Neutrophil (primary cell): ENCODE data around the gene TSPAN18.

Experiments used
- H3K27ac ChIP-seq: fragments of 200-600 bp; sonication (generic); 2 replicates; pipeline ENCODE4 v1.5.1; 2016; ENCODE audit warnings: mild to moderate bottlenecking, moderate library complexity
- H3K27me3 ChIP-seq: fragments of 200-600 bp; sonication (generic); 2 replicates; pipeline ENCODE4 v1.6.0; 2016; ENCODE audit warnings: mild to moderate bottlenecking
- H3K36me3 ChIP-seq: fragments of 200-600 bp; sonication (generic); 2 replicates; pipeline ENCODE4 v1.5.1; 2017
- H3K4me1 ChIP-seq, 2 experiments: fragments of 200-600 bp in 1 of 2; sonication (generic) in 1 of 2; 1 replicate in 1 of 2; 2 replicates in 1 of 2; pipeline versions ENCODE4 v1.5.1 to v1.6.1; 2013 to 2016; ENCODE audit warnings: low read depth in 1 of 2, low read length in 1 of 2, mild to moderate bottlenecking in 1 of 2, moderate library complexity in 1 of 2; ENCODE audit not compliant: control insufficient read depth in 1 of 2, insufficient read depth in 1 of 2
- H3K4me3 ChIP-seq, 2 experiments: fragments of 200-600 bp in 1 of 2; sonication (generic) in 1 of 2; 1 replicate in 1 of 2; 2 replicates in 1 of 2; pipeline ENCODE4 v1.5.1; 2013 to 2016; ENCODE audit warnings: low read depth in 1 of 2, low read length in 1 of 2, mild to moderate bottlenecking in 1 of 2, moderate library complexity in 1 of 2
- H3K9me3 ChIP-seq: fragments of 200-600 bp; sonication (generic); 2 replicates; pipeline ENCODE4 v1.5.1; 2016
- CTCF ChIP-seq: fragments of 200-600 bp; sonication (generic); IDR thresholded peaks from 2 replicates; pipeline ENCODE4 v1.5.1; 2016; ENCODE audit warnings: antibody characterized with exemption

TSPAN18 gene

GRCh38 chr11:44766112-44766971, 39.6 kb downstream of the TSPAN18 start:
- Histone ChIP-seq H3K27ac (no peak overlapping the region), H3K4me1 (no peaks in the 10 kb centered on the region), H3K9me3 (no peaks in the 10 kb centered on the region), H3K27me3 (no peaks in the 10 kb centered on the region), H3K4me3 (no peak overlapping the region), H3K36me3 (no peaks in the 10 kb centered on the region)
- no peak for TF ChIP-seq CTCF

- H3K27me3 ChIP-seq: no peaks in the 10 kb centered on the region
- TF ChIP-seq CTCF: no peak
- H3K36me3 ChIP-seq: no peaks in the 10 kb centered on the region
- H3K27ac ChIP-seq: no peak overlapping the region
- H3K9me3 ChIP-seq: no peaks in the 10 kb centered on the region
- H3K4me3 ChIP-seq: no peak overlapping the region
- no peaks in the 10 kb centered on the region for H3K4me1 ChIP-seq
Measured at GRCh38 chr11:44766972-44767278, 40.2 kb downstream of the TSPAN18 start.

GRCh38 chr11:44767421-44767820, 40.7 kb downstream of the TSPAN18 start:
- no peaks in the 10 kb centered on the region for H3K4me1 ChIP-seq

GRCh38 chr11:44770401-44770800, 43.6 kb downstream of the TSPAN18 start:
- peaks cover 19% of the 10 kb centered on the region for H3K27me3 ChIP-seq
- H3K4me1 ChIP-seq: no peaks in the 10 kb centered on the region
- H3K27ac ChIP-seq: no peak overlapping the region
- no peak for TF ChIP-seq CTCF
- H3K9me3 ChIP-seq: no peaks in the 10 kb centered on the region
- no peaks in the 10 kb centered on the region for H3K36me3 ChIP-seq
- no peak overlapping the region for H3K4me3 ChIP-seq

More at GRCh38 chr11:44767421-44767820, 40.7 kb downstream of the TSPAN18 start:
- no peaks in the 10 kb centered on the region for H3K9me3 ChIP-seq
- no peaks in the 10 kb centered on the region for H3K27me3 ChIP-seq
- no peak overlapping the region for H3K27ac ChIP-seq
- H3K4me3 ChIP-seq: no peak overlapping the region
- no peak for TF ChIP-seq CTCF
- no peaks in the 10 kb centered on the region for H3K36me3 ChIP-seq

GRCh38 chr11:44771252-44771734, 44.5 kb downstream of the TSPAN18 start:
- H3K36me3 ChIP-seq: no peaks in the 10 kb centered on the region
- no peak overlapping the region for H3K27ac ChIP-seq
- peaks cover 19% of the 10 kb centered on the region for H3K27me3 ChIP-seq
- H3K9me3 ChIP-seq: no peaks in the 10 kb centered on the region
- no peak for TF ChIP-seq CTCF
- no peaks in the 10 kb centered on the region for H3K4me1 ChIP-seq
- no peak overlapping the region for H3K4me3 ChIP-seq
